Activated T-helper 2 cell treated with anti-CD3 and anti-CD28 coated beads, Interferon-gamma antibody, Interleukin-2, Interleukin-4, amounts not matched to agents 10 μg/mL and 5 μg/mL and 100 μg/mL, durations not matched to agents 14 hours and 24 hours and 36 hours (primary cell): ENCODE results near the gene NTSR1. TPM values are rescaled to one million over a fixed set of nuclear protein-coding genes. Genes with fewer than 3 reads are reported as not detected.

ENCODE experiments used
- DNase-seq: peaks from one replicate; pipeline ENCODE4 v3.0.0; 2021; ENCODE audit warnings: low spot score
- H3K27ac Mint-ChIP-seq: one replicate; pipeline ENCODE4 v1.8.0; 2021; ENCODE audit warnings: mixed read lengths
- H3K27me3 Mint-ChIP-seq: one replicate; pipeline ENCODE4 v1.8.0; 2021; ENCODE audit warnings: low read depth, mixed read lengths
- H3K36me3 Mint-ChIP-seq: one replicate; pipeline ENCODE4 v1.8.0; 2021; ENCODE audit warnings: low read depth, mixed read lengths
- H3K4me1 Mint-ChIP-seq: one replicate; pipeline ENCODE4 v1.8.0; 2021; ENCODE audit warnings: low read depth, mixed read lengths
- H3K4me3 Mint-ChIP-seq: one replicate; pipeline ENCODE4 v1.8.0; 2021; ENCODE audit warnings: low read depth, mild to moderate bottlenecking, moderate library complexity, mixed read lengths
- H3K9me3 Mint-ChIP-seq: one replicate; pipeline ENCODE4 v1.8.0; 2021; ENCODE audit warnings: mixed read lengths
- intact Hi-C: fragments of 100-400 bp; cut with micrococcal nuclease; formaldehyde crosslinking; loops from one replicate; pipeline ENCODE4 v1.15.1; 2023
- total RNA-seq: library from RNA; stranded (reverse); gene quantifications from 2 replicates; pipeline ENCODE4 v1.2.3, GENCODE V29; 2022

NTSR1 gene
- total RNA-seq, 1 donor from 2014 or later = not detected

DNA sequence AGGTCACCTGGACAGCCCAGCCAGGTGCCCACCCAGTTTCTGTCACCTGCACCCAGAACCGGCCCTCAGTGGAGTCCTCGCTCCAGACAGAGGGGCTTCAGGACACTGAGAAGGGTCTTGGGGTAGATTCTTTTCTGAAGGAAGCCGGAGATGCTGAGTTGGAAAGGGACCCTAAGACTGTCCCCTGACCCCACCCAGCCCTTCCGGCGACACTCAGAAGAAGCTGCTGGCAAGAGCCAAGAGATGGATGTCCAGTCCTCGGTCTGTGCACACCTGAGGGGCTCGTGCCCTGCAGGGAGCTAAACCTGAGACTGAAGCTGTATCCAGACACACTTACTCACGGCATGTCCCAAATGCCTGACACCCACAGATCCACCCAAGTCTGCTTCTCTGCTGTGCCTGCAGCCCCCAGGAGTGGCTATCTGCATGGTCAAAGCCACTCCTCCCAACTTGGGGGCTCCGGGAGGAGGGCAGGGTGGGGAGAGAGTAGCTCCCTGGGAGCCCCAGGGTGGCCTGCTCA is 20.2 kb downstream of the NTSR1 start:
- H3K9me3 Mint-ChIP-seq = no peaks in the 10 kb centered on the region
- no peaks in the 10 kb centered on the region for H3K36me3 Mint-ChIP-seq
- H3K4me1 Mint-ChIP-seq = peaks cover 13% of the 10 kb centered on the region
- no peak overlapping the region for H3K4me3 Mint-ChIP-seq
- DNase-seq = no peak
- no peak overlapping the region for H3K27ac Mint-ChIP-seq
- intact Hi-C loops = no loop called here
- H3K27me3 Mint-ChIP-seq = peaks cover 51% of the 10 kb centered on the region

DNA sequence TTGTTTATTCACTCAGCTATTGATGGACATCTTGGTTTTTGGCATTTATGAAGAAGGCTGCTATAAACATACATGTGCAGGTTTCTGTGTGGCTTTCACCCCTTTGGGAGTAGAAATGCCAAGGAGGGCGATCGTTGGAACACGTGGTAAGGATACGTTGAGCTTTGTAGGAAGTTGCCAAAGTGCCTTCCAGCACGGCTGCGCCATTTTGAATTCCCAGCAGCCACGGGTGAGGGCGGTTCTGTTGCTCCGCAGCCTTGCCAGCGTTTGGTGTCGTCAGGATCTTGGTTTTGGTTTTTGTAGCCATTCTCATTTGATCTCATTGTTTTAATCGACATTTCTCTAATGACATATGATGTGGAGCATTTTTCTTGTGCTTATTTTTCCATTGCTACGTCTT is 21.8 kb downstream of the NTSR1 start:
- no peak overlapping the region for H3K4me3 Mint-ChIP-seq
- DNase-seq = no peak
- H3K27me3 Mint-ChIP-seq = peaks cover 49% of the 10 kb centered on the region
- H3K4me1 Mint-ChIP-seq = peaks cover 17% of the 10 kb centered on the region
- H3K36me3 Mint-ChIP-seq = no peaks in the 10 kb centered on the region
- intact Hi-C loops = no loop called here
- no peaks in the 10 kb centered on the region for H3K9me3 Mint-ChIP-seq
- no peak overlapping the region for H3K27ac Mint-ChIP-seq

DNA sequence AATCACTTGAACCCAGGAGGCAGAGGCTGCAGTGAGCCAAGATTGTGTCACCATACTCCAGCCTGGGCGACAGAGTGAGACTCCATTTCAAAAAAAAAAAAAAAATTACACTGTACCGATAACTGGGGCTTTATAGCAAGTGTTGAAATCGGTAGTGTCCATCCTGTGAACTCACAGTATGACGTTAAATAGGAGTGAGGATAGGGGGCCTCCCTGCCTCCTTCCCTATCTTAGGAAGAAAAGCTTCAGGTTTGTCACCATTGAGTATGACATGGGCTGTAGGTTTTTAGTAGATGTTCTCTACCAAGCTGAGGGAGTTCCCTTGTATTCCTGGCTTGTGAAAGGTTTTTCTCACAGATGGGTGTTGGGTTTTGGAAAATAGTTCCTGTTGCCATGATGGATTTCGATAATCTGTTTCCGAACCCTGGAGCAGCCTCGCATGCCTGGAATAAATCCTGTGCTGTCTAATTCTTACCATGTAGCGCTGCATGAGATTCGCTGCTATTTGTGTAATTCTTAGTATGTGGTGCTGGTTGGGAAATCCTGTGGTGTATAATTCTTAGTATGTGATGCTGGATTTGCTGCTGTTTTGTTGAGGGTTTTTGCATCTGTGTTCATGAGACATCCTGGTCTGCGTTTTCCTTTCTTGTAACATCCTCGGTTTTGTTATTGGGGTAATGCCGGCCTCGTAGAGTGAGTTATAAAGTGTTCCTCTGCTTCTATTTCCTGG is 23.6 kb downstream of the NTSR1 start:
- H3K9me3 Mint-ChIP-seq = no peaks in the 10 kb centered on the region
- intact Hi-C loops = no loop called here
- no peak for DNase-seq
- H3K4me1 Mint-ChIP-seq = peaks cover 24% of the 10 kb centered on the region
- no peaks in the 10 kb centered on the region for H3K36me3 Mint-ChIP-seq
- no peak overlapping the region for H3K27ac Mint-ChIP-seq
- no peak overlapping the region for H3K4me3 Mint-ChIP-seq
- H3K27me3 Mint-ChIP-seq = peaks cover 42% of the 10 kb centered on the region

DNA sequence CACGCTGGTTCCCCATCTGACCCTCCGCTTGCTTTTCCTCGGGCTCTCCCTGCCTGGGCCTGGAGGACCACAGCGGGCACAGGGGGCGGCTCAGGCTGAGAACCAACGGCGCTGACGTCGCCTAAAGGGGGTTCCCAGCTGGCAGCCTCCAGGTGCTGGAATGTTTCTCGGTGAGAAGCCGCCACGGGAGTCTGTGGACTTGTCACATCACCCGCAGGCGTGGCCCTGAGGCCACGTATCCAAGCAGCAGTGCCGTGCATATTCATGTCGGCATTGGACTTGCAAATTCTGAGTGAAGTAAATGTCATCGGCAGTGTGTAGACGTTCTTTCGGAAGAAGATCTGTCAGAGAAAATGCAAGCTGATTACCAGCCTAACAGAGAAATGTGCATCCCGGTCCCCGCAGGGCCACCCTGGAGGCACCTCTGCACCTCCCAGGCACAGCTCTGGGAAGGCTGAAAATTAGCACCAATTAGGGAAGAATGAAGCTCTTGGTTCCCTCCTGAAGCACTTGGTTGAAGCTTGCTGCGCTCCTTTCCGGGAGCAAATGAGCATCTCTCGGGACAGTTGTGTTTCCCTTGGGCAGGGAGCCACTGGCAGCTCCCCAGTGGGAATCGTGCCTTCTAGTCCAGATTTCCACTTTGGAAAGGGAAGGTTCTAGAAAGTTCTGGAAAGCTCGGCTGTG is 24.3 kb downstream of the NTSR1 start:
- Mint-ChIP-seq H3K9me3 (no peaks in the 10 kb centered on the region), H3K4me3 (no peak overlapping the region), H3K27me3 (peaks cover 42% of the 10 kb centered on the region), H3K27ac (no peak overlapping the region), H3K4me1 (peaks cover 23% of the 10 kb centered on the region), H3K36me3 (no peaks in the 10 kb centered on the region)
- intact Hi-C loops = no loop called here
- DNase-seq = no peak

DNA sequence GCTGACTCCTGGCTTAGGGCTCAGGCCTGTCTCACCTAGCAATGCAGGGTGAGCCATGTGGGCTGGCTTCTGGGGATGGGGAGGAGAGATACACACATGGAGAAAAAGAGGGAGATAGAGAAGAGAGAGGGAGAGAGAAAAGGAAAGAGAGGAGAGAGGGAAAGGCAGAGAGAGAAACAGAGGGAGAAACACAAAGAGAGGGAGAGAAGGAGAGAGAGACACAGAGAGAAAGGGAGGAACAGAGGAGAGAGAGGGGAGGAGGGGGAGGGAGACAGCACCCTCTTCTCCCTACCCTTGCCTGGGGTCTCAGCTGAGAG is 24.8 kb downstream of the NTSR1 start:
- Mint-ChIP-seq H3K27ac (no peak overlapping the region), H3K4me3 (no peak overlapping the region), H3K27me3 (peaks cover 38% of the 10 kb centered on the region), H3K4me1 (peaks cover 21% of the 10 kb centered on the region), H3K36me3 (no peaks in the 10 kb centered on the region), H3K9me3 (no peaks in the 10 kb centered on the region)
- intact Hi-C loops = no loop called here
- DNase-seq = no peak

DNA sequence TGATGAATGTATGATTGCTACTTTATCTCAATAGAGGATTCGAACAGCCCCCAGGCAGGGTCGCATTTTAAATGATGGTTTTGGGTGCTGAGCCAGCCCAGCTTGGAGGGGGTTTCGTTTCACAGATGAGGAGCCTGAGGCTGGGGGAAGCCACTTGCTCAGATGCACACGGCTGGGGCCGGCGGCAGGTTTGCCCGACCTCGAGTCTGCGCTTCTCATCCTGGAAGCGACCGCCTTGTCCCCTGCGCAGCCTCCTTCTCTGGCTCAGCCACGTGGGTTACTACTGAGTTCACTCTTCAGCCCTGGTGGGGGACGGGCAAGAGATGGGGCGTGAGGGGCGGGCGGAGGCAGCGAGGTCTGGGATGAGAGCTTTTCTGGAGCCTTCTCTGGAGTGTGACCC is 25.3 kb downstream of the NTSR1 start:
- no peak overlapping the region for H3K27ac Mint-ChIP-seq
- no peaks in the 10 kb centered on the region for H3K36me3 Mint-ChIP-seq
- H3K4me1 Mint-ChIP-seq = peaks cover 25% of the 10 kb centered on the region
- no peaks in the 10 kb centered on the region for H3K9me3 Mint-ChIP-seq
- H3K4me3 Mint-ChIP-seq = no peak overlapping the region
- no peak for DNase-seq
- H3K27me3 Mint-ChIP-seq = peaks cover 37% of the 10 kb centered on the region
- intact Hi-C loops = no loop called here

DNA sequence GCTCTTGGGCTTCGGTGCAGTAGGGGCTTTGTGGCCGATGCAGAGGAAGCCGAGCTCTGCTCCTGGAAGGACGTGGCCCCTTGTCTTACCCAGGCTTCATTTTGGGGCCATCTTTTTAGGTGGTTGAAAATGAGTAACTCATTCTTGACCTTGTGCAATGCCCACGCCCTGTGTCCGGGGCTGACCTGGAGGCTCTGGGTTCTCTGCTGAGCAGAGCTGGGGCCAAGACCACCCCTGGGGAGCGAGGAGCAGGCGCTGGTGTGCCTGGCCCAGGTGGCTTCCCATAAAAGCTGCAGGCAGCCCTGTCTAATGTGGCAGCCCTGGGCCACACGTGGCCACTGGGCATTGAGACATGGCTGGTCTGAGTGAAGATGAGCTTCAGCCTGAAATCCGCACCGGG is 25.7 kb downstream of the NTSR1 start:
- intact Hi-C loops = no loop called here
- H3K4me1 Mint-ChIP-seq = peaks cover 29% of the 10 kb centered on the region
- H3K9me3 Mint-ChIP-seq = no peaks in the 10 kb centered on the region
- peaks cover 33% of the 10 kb centered on the region for H3K27me3 Mint-ChIP-seq
- no peak overlapping the region for H3K4me3 Mint-ChIP-seq
- no peak for DNase-seq
- H3K27ac Mint-ChIP-seq = no peak overlapping the region
- no peaks in the 10 kb centered on the region for H3K36me3 Mint-ChIP-seq

DNA sequence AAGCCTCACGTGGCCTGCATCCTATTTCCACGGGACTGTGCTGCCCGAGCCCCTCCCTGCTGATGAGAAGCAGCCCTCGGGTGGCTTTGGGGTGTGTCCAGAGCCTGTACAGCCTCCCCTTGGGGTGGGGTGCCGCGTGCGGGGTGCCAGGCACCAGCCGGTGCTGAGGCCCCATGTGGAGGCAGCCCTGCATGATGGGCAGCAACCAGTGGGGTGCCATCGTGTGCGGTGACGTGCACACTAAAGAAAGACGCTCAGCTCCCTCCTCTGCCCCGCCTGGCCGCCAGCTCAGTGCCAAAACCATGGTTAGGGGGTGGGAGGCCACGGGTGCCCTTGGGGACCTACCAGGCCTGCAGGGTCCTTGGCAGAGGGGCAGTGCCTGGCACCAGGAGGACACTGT is 26.2 kb downstream of the NTSR1 start:
- peaks cover 29% of the 10 kb centered on the region for H3K27me3 Mint-ChIP-seq
- intact Hi-C loops = no loop called here

DNA sequence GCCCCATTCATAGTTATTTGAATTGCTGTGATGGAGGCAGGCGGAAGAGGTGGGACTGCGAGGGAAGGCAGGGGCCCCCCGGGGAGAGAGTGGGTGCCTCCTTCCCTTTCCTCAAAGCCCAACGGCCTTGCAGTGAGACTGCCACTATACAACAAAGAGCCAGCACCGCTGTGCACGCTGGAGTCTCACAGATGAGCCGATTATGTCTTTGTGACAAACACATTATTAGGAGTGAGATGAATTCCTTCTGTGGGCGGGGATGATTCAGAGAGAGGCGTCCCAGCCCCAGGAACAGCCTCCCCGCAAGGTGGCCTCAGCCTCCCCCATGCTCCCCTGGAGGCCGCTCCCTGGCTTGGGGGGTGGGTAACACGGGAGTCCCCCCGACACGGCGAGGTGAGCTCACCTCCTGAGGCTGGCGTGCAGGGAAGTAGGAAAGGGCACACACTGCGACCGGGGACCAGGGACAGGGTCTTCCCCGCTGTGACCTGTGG is 26.7 kb downstream of the NTSR1 start:
- H3K36me3 Mint-ChIP-seq = no peaks in the 10 kb centered on the region
- H3K4me3 Mint-ChIP-seq = no peak overlapping the region
- DNase-seq = no peak
- H3K4me1 Mint-ChIP-seq = peaks cover 38% of the 10 kb centered on the region
- H3K9me3 Mint-ChIP-seq = no peaks in the 10 kb centered on the region
- peaks cover 24% of the 10 kb centered on the region for H3K27me3 Mint-ChIP-seq
- no peak overlapping the region for H3K27ac Mint-ChIP-seq
- intact Hi-C loops = no loop called here

More for the DNA sequence above, 26.2 kb downstream of the NTSR1 start:
- Mint-ChIP-seq H3K27ac (no peak overlapping the region), H3K4me3 (no peak overlapping the region), H3K36me3 (no peaks in the 10 kb centered on the region), H3K4me1 (peaks cover 34% of the 10 kb centered on the region), H3K9me3 (no peaks in the 10 kb centered on the region)
- no peak for DNase-seq

DNA sequence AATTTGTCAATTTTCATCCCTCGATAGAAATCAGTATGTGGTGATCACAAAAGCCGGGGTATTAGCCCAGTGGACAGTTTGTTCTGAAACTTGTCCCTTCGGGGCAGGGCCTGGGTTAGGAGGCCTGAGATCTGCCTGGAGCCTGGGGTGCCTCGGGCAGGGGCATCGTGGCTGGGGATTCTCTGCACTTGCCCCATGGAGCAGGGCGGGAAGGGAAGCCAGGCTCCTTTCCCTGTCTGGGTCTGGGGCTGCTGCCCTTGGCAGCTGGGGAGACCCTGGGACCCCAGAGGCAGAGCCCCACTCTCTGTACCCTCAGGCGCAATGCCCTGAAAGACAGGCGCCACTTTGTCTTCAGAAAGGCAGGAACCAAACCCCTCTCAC is 27.4 kb downstream of the NTSR1 start:
- H3K4me1 Mint-ChIP-seq = peaks cover 42% of the 10 kb centered on the region
- H3K27me3 Mint-ChIP-seq = peaks cover 19% of the 10 kb centered on the region
- no peaks in the 10 kb centered on the region for H3K36me3 Mint-ChIP-seq
- intact Hi-C loops = no loop called here
- H3K27ac Mint-ChIP-seq = no peak overlapping the region
- DNase-seq = no peak
- H3K4me3 Mint-ChIP-seq = no peak overlapping the region
- no peaks in the 10 kb centered on the region for H3K9me3 Mint-ChIP-seq

DNA sequence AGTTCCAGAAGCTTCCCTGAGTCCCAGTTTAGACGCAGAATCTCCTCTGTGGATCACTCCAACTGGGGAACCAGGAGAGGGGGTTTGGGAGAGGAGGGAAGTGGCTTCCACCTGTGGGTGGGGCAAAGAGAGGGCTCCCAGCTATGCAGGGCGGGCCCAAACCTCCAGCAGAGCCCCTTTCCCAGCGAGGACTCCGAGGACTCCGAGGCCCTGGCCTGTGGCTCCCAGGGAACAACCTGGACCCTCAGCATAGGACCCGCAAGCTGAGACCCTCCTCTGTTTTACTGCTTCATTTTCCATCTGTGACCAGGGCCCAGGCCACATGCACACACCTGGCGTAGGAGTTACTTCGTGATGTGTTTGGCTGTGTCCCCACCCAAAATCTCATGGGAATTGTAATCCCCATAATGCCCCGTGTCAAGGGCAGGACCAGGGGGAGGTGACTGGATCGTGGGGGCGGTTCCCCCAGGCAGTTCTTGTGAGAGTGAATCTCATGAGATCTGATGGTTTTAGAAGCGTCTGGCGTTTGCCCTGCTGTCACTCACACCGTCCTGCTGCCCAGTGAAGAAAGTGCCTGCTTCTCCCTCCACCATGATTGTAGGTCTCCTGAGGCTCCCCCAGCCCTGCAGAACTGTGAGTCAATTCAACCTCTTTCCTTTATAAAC is 27.9 kb downstream of the NTSR1 start:
- Mint-ChIP-seq H3K4me3 (no peak overlapping the region), H3K36me3 (no peaks in the 10 kb centered on the region), H3K27ac (no peak overlapping the region), H3K9me3 (no peaks in the 10 kb centered on the region), H3K27me3 (peaks cover 19% of the 10 kb centered on the region), H3K4me1 (peaks cover 42% of the 10 kb centered on the region)
- intact Hi-C loops = no loop called here
- no peak for DNase-seq

DNA sequence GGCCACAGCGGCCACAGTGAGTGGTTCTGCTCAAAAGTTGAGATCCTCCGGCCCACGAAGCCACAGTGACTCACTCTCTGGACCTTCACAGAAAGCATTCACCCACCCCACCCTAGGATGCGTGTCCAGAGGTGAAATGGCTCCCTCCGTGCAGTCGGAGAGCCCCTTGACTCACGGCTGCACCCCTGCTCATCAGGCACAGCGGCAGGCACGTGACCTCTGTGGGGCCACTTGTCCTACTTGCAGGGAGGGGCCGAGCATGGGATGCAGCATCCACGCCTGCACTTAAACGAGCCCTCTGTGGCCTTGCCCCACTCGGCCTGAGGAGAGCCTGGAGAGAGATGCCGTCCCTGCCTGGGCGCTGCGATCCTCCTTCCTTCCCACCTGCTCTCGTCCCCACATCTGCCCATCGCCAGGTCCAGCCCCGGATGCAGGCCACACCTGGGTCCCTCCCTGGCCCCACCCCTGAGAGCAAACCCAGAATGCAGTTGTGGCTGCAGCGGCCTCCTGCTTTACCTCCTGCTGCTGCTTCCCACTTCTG is 28.7 kb downstream of the NTSR1 start:
- no peak for DNase-seq
- Mint-ChIP-seq H3K27ac (no peak overlapping the region), H3K36me3 (no peaks in the 10 kb centered on the region), H3K27me3 (peaks cover 22% of the 10 kb centered on the region), H3K4me3 (no peak overlapping the region), H3K9me3 (no peaks in the 10 kb centered on the region), H3K4me1 (peaks cover 40% of the 10 kb centered on the region)
- intact Hi-C loops = no loop called here
